NCI-H2227 treated with DMSO at 0.1 percent for 48 hours (cell line): ENCODE data around the gene CUBN.
"Not testable (repeated sequence)": the region's sequence is repeated elsewhere in the genome, so short reads cannot be mapped to it uniquely, and the experiment has no call there.

ENCODE experiments used
- DNase-seq: peaks from one replicate; lab custom pipeline; 2025; lab: John Stamatoyannopoulos, UW

The CUBN gene

GRCh38 chr10:17037910-17038309 is 91.7 kb downstream of the CUBN start:
- DNase-seq: no peak

DNA sequence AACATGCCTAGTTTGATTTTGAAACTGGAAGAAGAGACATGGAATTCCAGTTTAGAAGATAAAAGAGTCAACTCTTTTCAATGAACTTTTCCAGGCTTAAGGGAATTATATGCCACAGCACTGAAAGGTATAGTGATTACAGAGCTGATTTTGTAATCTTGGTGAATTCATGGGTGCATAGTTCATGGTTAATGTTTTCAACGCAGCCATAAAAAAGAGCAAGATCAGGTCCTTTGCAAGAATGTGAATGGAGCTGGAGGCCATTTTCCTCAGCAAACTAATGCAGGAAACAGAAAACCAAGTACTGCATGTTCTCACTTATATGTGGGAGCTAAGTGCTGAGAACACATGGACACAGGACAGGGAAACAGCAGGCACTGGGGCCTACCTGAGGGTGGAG is 94.2 kb downstream of the CUBN start:
- DNase-seq: no peak

GRCh38 chr10:17033529-17034260 is 95.9 kb downstream of the CUBN start:
- no peak for DNase-seq

DNA sequence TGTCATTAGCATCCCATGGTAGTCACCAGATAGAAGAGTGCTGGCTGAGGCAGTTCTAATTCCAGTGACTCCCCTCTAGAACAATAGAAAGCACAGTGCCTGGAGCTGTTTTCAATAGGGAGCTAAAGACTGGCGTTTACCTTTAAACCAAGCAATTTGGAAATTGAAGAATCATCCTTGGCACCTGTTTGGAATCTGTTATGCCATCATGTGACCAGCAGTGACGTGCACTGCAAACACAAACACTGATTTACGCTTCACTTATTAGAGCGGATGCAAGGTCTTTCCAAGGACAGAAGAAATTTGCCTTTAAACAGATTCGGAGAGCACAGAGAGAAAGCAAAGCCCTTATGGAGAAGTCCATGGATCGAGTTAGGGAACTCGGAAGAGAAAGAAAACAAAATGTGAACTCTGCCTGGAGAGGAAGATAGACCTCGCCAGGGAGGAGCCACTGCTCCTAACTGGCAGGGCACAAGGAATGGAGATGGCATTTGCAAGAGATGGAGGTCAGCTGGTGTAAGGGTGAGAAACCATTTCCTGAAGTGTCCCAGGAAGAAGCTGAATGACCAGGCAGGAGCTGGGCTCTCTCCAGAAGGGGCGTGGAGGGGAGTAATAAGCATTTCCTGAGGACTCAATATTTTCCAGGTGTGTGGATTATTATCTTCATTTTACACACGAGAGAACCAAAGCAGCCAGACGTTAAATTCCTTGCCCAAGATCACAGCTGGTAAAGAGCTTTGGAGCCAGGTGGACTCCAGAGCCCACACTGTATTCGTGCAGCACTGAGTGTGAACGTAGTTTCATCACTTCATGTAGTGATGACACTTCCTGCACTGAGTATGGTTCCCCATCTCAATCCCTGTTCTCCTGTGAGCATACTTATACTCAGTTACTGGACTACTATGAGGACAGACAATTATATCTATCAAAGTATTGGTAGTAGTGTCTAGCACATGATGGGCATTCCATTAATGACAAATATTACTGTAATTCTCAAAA is 97.7 kb downstream of the CUBN start:
- no peak for DNase-seq

GRCh38 chr10:17029581-17030271 is 99.9 kb downstream of the CUBN start:
- no peak for DNase-seq

DNA sequence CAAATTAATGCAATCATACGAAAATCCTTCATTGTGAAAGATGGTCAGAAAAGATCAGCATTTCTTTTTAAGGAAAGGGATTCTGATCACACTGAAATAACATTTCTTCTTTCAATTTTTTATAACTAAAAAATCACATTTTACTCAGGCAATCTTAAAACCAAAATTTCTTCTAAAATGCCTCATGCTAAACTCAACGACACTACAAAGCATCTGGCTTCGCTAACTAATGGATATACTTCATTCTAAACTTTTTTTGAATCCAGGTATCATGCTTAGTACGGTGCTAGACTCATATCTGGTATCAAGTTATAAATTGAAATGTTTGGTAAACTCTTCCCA is 100.4 kb downstream of the CUBN start:
- no peak for DNase-seq

DNA sequence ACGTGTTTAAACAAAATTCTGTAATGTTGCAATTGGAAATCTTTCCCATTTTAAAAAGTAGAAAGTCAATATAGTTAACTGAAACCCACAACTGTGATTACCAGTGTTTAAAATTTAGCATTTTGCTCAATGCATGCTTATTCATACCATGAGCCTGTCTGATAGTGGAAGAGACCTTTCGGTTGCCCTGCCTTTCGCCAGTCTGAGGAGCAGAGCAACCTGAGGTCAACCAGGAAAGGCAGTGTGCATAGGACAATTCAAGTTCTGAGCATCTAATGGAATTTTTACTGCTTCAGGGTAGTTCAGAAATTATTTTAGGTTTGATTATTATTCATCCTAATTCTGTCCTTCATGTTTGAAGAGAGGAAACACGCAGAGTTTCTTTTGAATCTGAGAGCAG is 100.8 kb downstream of the CUBN start:
- no peak for DNase-seq

DNA sequence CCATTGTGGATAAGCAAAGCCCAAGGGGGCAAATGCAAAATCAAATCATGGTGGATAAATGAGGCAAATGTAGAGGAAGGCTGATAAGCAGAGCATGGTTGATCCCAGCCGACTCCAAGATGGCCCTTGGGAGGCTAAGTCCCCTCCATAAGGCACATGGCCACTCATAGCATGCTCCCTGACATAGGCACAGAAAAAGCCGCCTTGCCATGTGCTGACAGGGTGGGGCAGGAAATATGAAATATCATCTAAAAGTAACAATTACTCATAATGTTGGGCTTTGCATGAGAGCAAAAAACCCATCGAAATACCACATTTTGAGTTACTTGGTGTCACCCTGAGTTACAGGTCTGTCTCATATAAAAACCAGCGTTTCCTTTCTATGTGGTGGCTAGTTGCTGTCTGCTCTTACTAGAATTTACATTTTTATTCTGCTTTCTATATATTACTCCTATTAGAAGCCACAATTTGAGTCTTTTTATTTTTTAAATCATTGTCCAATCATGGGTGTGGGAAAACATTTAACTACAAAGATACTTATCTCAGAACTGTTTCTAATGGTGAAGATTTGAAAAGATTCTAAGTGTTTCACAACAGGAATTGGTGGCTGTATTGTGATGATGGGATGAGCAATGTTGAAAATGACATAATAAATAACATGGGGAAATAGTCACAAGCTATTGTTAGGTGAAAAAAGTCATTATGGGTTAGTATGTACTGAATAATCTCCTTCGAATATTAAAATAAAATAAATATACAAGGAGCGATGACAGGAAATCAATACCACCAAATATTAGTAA is 102.7 kb downstream of the CUBN start:
- no peak for DNase-seq

DNA sequence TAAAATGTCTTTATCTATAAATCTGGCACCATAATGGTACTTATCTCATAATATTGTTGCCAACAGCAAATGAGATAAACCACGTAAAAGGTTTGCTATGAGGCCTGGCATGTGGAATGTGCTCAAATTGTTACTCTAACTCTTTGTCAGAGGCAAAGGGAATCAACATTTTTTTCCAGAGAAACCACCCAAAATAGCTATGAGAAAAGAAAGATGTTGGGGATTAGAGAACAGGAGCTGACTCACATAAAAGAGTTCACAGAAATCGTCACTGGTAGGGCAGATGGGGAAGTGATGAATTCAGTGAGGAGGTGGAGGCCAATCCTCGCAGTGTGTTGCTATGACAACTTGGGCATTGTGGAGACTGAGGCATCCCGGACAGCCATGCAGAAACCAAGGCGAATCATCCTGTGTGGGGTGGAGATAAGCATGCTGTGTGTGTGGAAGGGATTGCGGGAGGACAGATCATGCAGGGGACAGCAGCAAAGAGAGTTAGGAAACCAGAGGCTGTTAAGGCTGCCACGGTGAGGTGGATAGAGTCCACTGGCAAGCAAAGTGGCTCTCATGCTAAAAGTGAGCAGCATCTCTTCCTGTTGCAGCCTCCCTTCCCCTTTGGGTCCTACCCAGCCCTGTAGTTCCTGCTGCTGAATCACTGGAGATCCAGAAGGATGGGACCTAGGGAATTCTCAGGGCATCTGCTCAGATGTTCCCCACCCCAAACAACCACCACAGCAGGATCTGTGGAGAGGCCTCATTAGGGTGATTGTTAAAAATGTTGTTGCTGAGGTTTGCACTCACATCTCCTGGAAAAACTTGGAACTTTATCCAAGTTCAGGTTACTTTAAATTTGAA is 103.9 kb downstream of the CUBN start:
- no peak for DNase-seq

DNA sequence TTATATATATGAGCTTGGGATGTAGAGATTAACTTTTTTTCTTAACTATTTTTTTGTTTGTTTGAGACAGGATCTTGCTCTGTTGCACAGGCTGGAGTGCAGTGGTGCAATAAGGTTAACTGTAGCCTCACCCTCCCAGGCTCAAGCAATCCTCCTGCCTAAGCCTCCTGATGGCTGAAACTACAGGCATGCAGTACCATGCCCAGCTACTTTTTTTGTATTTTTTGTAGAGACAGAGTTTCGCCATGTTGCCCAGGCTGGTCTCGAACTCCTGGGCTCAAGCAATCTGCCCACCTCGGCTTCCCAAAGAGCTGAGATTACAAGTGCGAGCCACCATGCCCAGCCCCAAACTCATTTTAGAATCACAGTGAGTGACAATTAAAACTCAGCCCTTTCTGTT is 105.2 kb downstream of the CUBN start:
- DNase-seq: no peak

GRCh38 chr10:17023386-17024298 is 106.0 kb downstream of the CUBN start:
- DNase-seq: no peak

- no peak for DNase-seq
These were observed 106.7 kb downstream of the CUBN start for GRCh38 chr10:17022896-17023295.

DNA sequence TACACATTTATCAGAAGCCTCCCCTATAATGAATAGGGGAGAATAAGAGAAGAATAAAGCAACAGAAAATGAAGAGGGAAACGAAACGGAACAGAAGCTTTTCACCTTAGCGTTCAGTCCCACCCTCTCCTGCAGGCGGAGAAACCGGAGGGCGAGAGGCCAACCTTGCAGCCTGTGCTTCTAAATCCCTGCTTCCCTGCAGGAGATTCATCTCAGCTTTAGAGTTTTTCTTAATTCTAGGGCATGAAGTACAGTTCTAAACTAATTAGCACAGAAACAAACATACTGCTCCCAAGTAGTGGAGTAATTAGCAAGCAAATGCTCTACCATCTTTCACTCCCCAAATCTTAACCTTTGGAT is 107.2 kb downstream of the CUBN start:
- no peak for DNase-seq

GRCh38 chr10:17021656-17022465 is 107.8 kb downstream of the CUBN start:
- DNase-seq: no peak

GRCh38 chr10:17019696-17020095 is 109.9 kb downstream of the CUBN start:
- DNase-seq: no peak

DNA sequence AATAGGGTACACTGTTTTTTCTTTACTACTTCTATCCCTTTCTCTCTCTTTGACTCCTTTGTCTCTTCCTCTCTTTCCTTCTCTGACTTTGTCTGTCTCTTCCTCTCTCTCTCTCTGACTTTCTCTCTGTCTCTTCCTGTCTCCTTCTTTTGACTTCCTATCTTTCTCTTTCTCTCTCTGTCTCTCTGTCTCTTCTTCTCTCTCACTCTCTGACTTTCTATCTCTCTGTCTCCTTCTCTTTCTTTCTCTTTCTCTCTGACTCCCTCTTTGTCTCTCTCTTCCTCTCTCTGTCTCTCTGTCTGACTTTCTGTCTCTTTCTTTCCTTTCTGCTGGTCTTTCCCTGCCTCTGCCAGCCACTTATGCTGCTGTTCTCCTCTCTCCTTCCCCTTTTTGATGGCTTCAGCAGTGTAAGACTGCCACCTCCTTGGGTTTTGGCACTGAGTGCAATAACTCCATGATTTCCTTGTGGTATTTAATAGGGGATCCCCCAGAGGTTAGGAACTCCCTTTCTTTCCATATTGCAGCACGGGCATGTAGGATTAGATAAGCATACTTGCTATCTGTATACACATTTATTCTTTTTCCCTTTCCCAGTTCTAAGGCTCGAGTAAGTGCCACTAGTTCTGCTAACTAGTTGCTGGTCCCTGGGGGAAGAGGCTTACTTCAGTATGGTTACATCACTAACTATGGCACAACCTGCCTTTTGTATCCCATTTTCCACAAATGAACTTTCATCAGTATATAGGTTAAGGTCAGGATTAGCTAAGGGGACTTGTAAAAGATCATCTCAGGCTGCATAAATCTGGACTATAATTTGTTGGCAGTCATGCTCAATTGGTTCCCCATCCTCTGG is 116.3 kb downstream of the CUBN start:
- DNase-seq: not testable (repeated sequence)

DNA sequence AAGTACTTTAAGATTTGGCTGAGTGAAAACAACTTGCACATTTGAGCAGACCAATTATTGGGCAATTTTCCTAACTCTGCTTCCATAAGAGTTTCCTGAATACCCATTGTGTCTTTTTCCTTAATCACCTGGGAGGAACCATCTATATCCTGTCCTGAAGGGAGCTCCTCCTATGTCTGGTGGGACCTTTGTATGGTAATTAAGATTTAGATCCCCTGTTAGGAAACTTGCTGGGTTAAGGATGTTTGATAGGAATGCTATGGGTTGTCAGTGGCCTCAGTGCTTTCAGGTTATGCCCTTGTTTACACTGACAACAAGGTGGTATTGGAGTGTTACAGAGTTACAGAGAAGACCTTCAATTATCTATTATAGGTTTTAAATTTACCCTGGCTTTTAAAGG is 116.9 kb downstream of the CUBN start:
- not testable (repeated sequence) for DNase-seq
